Neural progenitor cell (in vitro differentiated cells): ENCODE results near the gene SOX5.

Experiments
- CTCF ChIP-seq: fragments of 200-600 bp; sonication (generic); IDR thresholded peaks from 2 replicates; pipeline ENCODE4 v1.5.1; 2017; ENCODE audit warnings: antibody characterized with exemption, mild to moderate bottlenecking
- EZH2 ChIP-seq: fragments of 200-600 bp; sonication (generic); IDR thresholded peaks from 2 replicates; pipeline ENCODE4 v1.6.1; 2017; ENCODE audit warnings: antibody characterized with exemption, mild to moderate bottlenecking, moderate library complexity
- EZH2phosphoT487 ChIP-seq: fragments of 200-600 bp; sonication (generic); IDR thresholded peaks from 2 replicates; pipeline ENCODE4 v1.6.1; 2017; ENCODE audit warnings: antibody characterized with exemption

- TF ChIP-seq CTCF (no peak), EZH2 (no peak), EZH2phosphoT487 (no peak)
Measured at GRCh38 chr12:23502259-23502658, 447.2 kb downstream of the SOX5 start.
